ENCODE measurements around the gene PCBP3. TPM values are rescaled to one million over a fixed set of nuclear protein-coding genes. Genes with fewer than 3 reads are reported as not detected.

The PCBP3 gene
- total RNA-seq, 1 experiment from 2014 or later, result not detected

DNA sequence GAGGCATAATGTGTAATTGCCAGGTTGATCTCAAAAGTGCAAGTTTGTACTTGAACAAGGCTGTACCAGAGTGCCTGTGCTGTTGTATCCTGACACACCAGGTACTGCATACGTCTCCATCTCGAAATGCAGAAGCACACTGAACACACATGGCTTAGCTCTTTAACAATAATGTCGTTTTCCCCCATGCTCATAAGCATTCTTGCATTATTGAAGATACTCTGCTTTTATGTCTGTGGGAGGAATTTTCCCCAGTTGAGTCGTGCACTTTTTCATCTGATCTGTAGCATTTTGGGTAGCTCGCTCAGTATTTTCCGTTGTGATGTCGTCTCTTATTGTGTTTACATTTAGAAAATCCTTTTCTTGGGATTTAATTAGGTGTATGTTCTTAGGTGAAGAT is 98.7 kb downstream of the PCBP3 start:
- Histone ChIP-seq H3K27ac (ENCODE audit: low read length) (no peak overlapping the region), H3K4me1 (ENCODE audit: control insufficient read depth, insufficient read depth, low read length) (no peaks in the 10 kb centered on the region), H3K36me3 (ENCODE audit: control insufficient read depth, insufficient read depth, low read length) (no peaks in the 10 kb centered on the region; the same call in 1 of the 2 replicates), H3K27me3 (ENCODE audit: control insufficient read depth, insufficient read depth, low read length) (no peaks in the 10 kb centered on the region), H3K4me3 (ENCODE audit: low read depth in 2 of 2, low read length in 2 of 2) (no peak overlapping the region), H3K9me3 (ENCODE audit: control insufficient read depth, insufficient read depth, low read depth, low read length) (no peaks in the 10 kb centered on the region)
- POLR2A ChIA-PET, result no interaction called here
- in situ Hi-C loops (cut with HindIII; ENCODE audit: low pct_unique_long_range_greater_than_20kb, low sequenced_read_pairs), result no loop called here
- no TSS peak for BruUV-seq (replicated peaks)
- DNase-seq (ENCODE audit: low read depth, low spot score), result no peak
- TF ChIP-seq TCF7L2 (IDR thresholded peaks at IDR 0.05; ENCODE audit: low read depth, low read length), result no peak
- TF ChIP-seq, protein P1, sequence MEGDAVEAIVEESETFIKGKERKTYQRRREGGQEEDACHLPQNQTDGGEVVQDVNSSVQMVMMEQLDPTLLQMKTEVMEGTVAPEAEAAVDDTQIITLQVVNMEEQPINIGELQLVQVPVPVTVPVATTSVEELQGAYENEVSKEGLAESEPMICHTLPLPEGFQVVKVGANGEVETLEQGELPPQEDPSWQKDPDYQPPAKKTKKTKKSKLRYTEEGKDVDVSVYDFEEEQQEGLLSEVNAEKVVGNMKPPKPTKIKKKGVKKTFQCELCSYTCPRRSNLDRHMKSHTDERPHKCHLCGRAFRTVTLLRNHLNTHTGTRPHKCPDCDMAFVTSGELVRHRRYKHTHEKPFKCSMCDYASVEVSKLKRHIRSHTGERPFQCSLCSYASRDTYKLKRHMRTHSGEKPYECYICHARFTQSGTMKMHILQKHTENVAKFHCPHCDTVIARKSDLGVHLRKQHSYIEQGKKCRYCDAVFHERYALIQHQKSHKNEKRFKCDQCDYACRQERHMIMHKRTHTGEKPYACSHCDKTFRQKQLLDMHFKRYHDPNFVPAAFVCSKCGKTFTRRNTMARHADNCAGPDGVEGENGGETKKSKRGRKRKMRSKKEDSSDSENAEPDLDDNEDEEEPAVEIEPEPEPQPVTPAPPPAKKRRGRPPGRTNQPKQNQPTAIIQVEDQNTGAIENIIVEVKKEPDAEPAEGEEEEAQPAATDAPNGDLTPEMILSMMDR (IDR thresholded peaks at IDR 0.05), result no peak
- no peak for TF ChIP-seq POLR2AphosphoS5 (IDR thresholded peaks at IDR 0.05; ENCODE audit: low read depth, low read length)
- TF ChIP-seq REST (IDR thresholded peaks at IDR 0.05; ENCODE audit: insufficient read depth in 1 of 2, low read depth in 2 of 2, low read length in 1 of 2), result no peak
- TF ChIP-seq SIN3A (IDR thresholded peaks at IDR 0.05; ENCODE audit: borderline replicate concordance, insufficient read depth, low read depth, low read length), result no peak
- CTCF ChIA-PET, result no interaction called here
- intact Hi-C loops (cut with micrococcal nuclease; ENCODE audit: unreplicated experiment), result no loop called here
- no peak for ATAC-seq

GRCh38 chr21:45745256-45745655 is 101.7 kb downstream of the PCBP3 start:
- no TSS peak for BruUV-seq (replicated peaks)
- H3K27me3 ChIP-seq (ENCODE audit: control insufficient read depth, insufficient read depth, low read length), result no peaks in the 10 kb centered on the region
- no peaks in the 10 kb centered on the region; the same call in 1 of the 2 replicates for H3K36me3 ChIP-seq (ENCODE audit: control insufficient read depth, insufficient read depth, low read length)
- no peaks in the 10 kb centered on the region for H3K9me3 ChIP-seq (ENCODE audit: control insufficient read depth, insufficient read depth, low read depth, low read length)
- intact Hi-C loops (cut with micrococcal nuclease; ENCODE audit: unreplicated experiment) (no loop called here), in situ Hi-C loops (cut with HindIII; ENCODE audit: low pct_unique_long_range_greater_than_20kb, low sequenced_read_pairs) (no loop called here)
- ChIA-PET CTCF (no interaction called here), POLR2A (no interaction called here)
- no peak overlapping the region for H3K4me3 ChIP-seq (ENCODE audit: low read depth in 2 of 2, low read length in 2 of 2)
- no peak overlapping the region for H3K27ac ChIP-seq (ENCODE audit: low read length)
- ATAC-seq (no peak), DNase-seq (ENCODE audit: low read depth, low spot score) (no peak)
- no peaks in the 10 kb centered on the region for H3K4me1 ChIP-seq (ENCODE audit: control insufficient read depth, insufficient read depth, low read length)
- TF ChIP-seq POLR2AphosphoS5 (IDR thresholded peaks at IDR 0.05; ENCODE audit: low read depth, low read length) (no peak), SIN3A (IDR thresholded peaks at IDR 0.05; ENCODE audit: borderline replicate concordance, insufficient read depth, low read depth, low read length) (no peak), REST (IDR thresholded peaks at IDR 0.05; ENCODE audit: insufficient read depth in 1 of 2, low read depth in 2 of 2, low read length in 1 of 2) (no peak), TCF7L2 (IDR thresholded peaks at IDR 0.05; ENCODE audit: low read depth, low read length) (no peak)

All from Panc1 (cell line).